Measurements from ENCODE around the gene PTPN1.
A peak's percentile ranks its signal among the peaks of the same experiment; 100 is the strongest.

Gene PTPN1

DNA sequence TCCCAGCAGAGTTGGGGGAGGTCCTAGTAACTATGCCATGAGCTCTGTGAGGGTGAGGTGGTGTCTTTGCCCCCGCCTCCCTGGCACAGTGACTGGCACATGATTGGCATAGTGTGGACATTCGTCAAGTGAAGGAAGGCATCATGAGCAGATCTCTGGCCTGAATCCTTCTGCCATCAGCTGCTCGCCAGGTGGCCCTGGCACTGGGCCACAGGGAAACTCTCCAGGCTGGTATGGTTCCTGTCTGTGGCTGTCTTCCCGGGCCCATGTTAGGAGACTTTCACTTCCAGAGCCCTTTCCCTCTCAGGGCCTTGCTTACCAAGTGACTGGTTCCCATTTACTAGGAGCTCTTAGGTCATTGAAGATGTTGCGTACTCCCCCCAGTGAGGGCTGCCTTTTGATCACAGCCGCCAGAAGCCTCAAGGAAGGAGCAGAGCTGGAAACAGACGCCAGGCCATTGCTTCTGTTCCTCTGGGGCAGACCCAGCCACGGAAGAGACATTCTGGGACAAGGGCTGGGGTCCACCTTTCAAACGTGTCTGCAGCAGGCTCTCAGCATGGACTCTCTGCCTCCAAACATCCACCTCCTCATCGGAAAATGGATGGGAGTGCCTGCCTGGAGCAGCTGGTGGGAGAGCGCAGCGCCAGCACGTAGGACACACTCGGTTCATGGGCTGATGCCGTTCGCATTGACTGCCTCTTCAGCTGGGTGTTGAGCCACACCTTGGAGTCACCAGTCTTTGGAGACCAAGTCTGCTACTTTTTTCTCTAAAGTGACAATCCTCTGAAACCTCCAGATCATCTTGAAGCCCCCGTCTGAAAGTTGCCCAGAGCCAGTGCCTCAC is 67.2 kb downstream of the PTPN1 start:
- no peak for DNase-seq (ENCODE audit: low read depth)

GRCh38 chr20:50578061-50578777 is 68.0 kb downstream of the PTPN1 start:
- DNase-seq (ENCODE audit: low read depth) = no peak

GRCh38 chr20:50578778-50579165 is 68.6 kb downstream of the PTPN1 start:
- no peak for DNase-seq (ENCODE audit: low read depth)

DNA sequence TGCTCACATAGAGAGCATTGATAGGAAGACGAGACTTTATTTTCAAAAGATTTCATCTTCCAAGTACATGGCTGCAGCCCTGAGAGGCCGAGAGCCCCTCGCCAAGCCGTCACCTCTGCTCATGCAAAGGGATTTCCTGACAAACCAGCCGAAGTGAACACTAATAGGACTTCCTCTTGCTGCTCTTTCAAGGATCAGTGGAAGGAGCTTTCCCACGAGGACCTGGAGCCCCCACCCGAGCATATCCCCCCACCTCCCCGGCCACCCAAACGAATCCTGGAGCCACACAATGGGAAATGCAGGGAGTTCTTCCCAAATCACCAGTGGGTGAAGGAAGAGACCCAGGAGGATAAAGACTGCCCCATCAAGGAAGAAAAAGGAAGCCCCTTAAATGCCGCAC is 69.3 kb downstream of the PTPN1 start:
- no peak for DNase-seq (ENCODE audit: low read depth)

DNA sequence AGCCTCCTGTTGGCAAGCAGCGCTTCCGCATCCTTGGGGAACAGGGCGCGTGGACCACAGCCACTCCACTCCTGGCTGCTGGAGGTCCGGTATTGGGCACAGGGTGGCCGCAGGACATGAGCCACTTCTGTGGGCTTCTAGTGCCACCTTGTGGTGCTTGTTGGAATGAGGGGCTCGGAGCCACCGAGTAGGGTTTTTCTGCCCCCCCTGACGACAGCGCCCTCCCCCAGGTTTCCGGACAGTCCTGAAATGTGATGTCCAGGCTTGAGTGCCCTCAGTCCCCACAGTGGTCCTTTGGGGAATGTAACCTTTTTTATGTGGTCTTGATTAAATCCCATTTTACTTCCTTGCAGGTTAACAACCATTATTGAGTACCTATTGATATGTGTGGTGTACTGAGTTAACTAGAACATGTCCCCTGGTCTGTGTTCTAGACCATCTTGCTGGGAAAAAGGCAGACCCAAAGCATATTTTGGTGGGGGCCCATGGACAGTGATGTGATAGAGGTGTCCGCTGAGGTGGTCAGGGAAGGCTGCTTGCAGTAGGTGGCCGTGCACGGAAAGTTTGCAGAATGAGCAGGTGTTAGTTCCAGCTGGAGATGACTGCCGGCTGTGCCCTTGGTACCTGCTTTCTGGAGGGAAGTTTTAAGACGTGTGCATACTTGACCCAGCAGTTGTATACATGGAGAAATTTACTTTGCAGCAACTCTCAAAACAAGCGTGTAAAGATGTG is 70.0 kb downstream of the PTPN1 start:
- peak; percentile 57 for DNase-seq (ENCODE audit: low read depth)

DNA sequence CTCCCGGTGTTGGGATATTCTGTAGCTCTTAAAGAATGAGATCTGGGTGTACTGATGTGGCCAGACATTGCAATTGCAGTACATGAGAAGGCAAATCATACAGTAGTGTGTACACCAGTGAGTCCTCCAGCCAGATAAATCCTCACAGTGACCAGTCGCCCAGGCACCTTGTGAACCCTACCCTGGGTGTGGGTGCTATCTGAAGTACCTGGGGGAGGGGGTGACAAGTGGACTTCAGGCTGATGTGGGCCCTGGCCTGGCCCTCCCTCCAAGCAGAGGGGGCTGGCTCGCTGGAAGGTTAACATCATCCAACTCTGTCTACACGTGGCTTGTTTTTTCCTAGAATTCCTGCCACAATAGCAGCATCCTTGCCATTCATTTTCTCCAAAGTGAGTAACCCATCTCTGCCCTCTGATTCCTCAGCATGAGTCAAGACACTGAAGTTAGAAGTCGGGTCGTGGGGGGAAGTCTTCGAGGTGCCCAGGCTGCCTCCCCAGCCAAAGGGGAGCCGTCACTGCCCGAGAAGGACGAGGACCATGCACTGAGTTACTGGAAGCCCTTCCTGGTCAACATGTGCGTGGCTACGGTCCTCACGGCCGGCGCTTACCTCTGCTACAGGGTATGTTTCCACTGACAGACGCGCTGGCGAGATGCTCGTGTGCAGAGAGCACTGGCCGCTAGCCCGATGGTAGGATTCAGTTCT is 70.8 kb downstream of the PTPN1 start:
- no peak for DNase-seq (ENCODE audit: low read depth)

GRCh38 chr20:50582092-50582491 is 71.9 kb downstream of the PTPN1 start:
- no peak for DNase-seq (ENCODE audit: low read depth)

DNA sequence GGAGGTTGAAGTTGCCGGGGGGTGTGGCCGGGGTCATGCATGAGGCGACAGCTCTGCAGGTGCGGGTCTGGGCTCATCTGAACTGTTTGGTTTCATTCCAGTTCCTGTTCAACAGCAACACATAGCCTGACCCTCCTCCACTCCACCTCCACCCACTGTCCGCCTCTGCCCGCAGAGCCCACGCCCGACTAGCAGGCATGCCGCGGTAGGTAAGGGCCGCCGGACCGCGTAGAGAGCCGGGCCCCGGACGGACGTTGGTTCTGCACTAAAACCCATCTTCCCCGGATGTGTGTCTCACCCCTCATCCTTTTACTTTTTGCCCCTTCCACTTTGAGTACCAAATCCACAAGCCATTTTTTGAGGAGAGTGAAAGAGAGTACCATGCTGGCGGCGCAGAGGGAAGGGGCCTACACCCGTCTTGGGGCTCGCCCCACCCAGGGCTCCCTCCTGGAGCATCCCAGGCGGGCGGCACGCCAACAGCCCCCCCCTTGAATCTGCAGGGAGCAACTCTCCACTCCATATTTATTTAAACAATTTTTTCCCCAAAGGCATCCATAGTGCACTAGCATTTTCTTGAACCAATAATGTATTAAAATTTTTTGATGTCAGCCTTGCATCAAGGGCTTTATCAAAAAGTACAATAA is 72.5 kb downstream of the PTPN1 start:
- DNase-seq (ENCODE audit: low read depth) = no peak

DNA sequence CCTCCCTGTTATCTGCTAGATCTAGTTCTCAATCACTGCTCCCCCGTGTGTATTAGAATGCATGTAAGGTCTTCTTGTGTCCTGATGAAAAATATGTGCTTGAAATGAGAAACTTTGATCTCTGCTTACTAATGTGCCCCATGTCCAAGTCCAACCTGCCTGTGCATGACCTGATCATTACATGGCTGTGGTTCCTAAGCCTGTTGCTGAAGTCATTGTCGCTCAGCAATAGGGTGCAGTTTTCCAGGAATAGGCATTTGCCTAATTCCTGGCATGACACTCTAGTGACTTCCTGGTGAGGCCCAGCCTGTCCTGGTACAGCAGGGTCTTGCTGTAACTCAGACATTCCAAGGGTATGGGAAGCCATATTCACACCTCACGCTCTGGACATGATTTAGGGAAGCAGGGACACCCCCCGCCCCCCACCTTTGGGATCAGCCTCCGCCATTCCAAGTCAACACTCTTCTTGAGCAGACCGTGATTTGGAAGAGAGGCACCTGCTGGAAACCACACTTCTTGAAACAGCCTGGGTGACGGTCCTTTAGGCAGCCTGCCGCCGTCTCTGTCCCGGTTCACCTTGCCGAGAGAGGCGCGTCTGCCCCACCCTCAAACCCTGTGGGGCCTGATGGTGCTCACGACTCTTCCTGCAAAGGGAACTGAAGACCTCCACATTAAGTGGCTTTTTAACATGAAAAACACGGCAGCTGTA is 73.4 kb downstream of the PTPN1 start:
- DNase-seq (ENCODE audit: low read depth) = no peak

GRCh38 chr20:50584687-50585086 is 74.5 kb downstream of the PTPN1 start:
- peak; percentile 56 for DNase-seq (ENCODE audit: low read depth)

DNA sequence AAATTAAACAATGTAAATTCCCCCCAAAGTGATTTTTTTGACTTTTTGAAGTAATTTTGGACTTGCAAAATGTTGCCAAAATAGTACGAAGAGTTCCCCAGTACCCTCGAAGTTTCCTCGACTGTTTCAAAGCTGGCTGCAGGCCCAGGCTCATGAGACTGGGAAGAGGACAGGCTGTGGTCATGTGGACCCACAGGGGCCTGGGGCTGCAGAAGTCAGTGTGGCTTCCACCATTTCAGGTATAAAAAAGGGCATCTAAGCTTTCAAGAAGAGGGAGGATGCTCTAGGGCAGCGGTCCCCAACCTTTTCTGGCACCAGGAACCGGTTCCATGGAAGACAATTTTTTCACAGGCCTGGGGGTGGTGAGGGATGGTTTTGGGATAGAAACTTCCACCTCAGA is 75.0 kb downstream of the PTPN1 start:
- DNase-seq (ENCODE audit: low read depth) = no peak

DNA sequence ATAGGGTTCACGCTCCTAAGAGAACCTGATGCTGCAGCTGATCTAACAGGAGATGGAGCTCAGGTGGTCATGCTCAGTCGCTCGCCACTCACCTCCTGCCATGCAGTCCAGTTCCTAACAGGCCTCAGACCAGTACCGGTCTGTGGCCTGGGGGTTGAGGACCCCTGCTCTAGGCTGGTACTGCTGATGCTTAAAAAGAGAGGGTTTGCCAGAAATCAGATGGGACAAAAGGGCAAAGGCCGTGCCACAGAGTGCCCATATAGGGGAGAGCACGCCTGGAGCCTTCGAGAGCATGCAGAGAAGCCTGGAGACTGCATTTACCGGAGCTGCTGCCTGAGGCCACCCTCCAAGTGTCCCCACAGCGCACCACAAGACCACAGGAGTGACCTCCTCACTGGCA is 75.5 kb downstream of the PTPN1 start:
- DNase-seq (ENCODE audit: low read depth) = no peak

DNA sequence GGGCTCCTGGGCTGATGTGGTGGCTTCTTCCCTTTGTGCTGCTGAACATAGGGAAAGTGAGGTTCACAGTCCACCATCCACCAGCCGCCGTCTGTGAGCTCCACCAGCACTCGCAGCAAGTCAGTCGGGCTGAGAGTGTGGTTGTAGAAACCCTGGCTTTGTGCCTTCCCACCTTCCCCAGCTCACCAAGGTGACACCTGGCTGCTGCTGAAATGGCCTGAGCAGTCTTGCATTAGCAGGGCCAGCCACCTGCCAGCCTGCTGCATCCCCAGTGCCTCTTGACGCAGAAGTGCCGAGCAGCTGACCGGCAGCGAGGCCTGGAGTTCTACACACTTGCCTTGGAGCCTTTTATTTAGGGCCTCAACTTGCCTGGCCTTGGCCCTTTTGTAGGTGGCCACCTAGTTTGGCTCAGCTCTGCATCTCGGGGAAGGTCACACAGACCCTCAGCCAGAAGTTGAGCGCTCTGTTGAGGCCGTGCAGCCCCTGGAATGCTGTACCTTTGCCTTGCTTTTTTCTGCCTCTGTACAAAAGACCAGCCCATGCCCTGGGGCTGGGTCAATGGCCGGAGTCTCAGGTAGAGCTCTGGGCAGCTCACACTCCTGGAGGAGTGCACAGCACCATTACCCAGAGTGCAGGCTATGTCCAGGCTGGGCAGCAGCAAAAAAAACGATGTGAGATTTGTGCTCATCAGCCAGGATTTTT is 76.5 kb downstream of the PTPN1 start:
- DNase-seq (ENCODE audit: low read depth) = no peak

DNA sequence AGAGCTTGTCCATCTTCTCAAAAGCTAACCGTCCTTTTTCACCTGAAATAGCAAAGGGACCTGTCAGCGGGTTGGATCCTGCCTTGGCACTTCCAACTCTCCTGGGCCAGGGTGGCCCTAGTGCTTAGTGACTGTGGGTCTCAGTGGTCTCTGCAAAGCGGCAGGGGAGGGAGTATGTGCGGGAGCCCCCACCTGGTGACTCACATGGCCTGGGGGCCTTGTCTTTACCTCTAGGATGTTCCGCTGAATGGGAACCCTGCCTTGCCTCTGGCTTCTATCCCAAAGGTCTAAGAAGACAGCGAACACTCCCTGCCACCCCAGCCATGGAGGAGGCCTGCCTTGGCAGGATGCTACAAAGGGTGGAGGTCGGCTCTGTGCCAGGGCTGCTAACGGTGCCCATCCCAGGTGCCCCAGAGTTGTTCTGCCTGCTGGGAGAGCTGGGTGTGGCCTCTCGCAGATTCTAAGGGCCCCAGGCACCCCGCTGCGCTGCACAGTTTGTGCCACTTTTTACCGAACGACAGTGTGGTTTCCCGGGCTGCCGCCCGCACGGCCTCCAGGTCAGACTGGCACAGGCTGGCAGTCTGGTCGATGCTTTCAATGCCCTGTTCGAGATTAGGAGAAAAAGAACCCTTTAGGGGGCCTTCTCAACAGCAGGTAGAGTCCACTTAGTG is 77.2 kb downstream of the PTPN1 start:
- no peak for DNase-seq (ENCODE audit: low read depth)

GRCh38 chr20:50588034-50588736 is 78.0 kb downstream of the PTPN1 start:
- DNase-seq (ENCODE audit: low read depth) = peak; percentile 47

DNA sequence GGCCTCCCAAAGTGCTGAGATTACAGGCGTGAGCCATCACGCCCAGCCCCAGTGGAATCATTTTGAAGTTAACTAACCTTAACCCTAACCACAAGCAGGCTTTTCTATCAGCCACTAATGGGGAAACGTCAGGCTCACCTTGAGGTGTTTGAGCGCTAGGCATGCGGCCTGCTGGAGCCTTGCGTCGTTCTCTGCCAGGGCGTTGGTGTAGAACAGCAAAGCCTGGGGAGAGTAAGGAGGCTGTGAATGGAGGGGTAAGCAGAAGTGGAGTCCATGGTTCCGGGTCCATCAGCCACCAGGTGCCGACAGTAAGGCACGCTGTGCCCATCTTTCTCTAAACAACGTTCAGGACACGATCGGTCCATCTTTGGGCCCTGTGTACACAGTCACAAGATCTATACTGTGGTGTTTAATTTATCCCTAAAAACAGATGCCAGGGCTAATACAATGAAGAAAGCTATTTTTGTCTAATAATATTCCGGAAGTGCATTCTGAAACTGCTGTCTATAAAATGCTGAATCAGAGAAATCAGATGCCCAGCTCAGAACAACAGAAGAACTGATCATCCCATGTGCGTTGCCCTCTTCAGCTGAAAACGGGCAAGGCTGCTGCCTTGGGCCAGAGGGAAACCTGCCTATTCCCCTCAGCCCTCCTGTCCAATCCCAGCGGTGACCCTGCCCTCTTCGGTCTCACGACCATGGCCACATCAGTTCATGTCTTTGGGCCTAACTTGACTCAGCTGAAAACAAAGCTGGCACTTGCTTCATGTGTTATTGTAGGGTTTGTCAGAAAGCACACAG is 79.6 kb downstream of the PTPN1 start:
- no peak for DNase-seq (ENCODE audit: low read depth)

GRCh38 chr20:50590348-50590664 is 80.1 kb downstream of the PTPN1 start:
- no peak for DNase-seq (ENCODE audit: low read depth)

DNA sequence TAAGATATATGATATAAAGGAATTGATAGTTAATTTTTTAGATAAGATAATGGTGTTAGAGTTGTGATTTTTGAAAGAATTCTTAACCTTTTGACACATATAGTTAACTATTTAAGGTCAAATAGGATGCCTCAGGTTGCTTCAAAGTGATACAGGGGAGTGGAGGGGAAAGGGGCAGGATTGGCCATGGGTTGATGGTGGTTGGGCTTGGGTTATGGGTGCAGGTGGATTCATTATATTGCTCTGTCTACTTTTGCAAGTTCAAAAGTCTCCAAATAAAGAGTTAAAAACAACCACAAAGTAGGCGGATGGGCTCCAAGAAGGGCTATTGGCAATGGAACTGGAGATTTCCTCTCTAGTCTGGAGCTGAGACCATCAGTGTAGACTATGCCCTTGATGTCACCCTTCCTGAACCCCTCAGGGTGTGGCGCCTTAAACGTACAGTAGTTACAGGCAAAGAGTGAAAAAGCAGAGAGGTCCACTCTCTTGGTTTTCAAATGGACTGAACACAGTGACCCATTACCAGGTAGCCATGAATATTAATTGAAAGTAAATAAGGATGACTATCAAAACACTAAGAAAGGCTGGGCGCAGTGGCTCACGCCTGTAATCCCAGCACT is 81.2 kb downstream of the PTPN1 start:
- DNase-seq (ENCODE audit: low read depth) = no peak
